ENCODE results near the gene NAP1L5.

NAP1L5 gene

GRCh38 chr4:88660446-88661294 is 37.0 kb downstream of the NAP1L5 start:
- in situ Hi-C loops (cut with HindIII; ENCODE audit: low sequenced_read_pairs), result no loop called here
- TF ChIP-seq CTCF (IDR thresholded peaks at IDR 0.05; ENCODE audit: low read depth, low read length), result no peak
- H3K4me3 ChIP-seq (ENCODE audit: low read depth, low read length), result no peak overlapping the region
- DNase-seq (ENCODE audit: low read depth, low spot score), result peak; percentile 59

GRCh38 chr4:88659890-88660208 is 37.8 kb downstream of the NAP1L5 start:
- no peak for TF ChIP-seq CTCF (IDR thresholded peaks at IDR 0.05; ENCODE audit: low read depth, low read length)
- in situ Hi-C loops (cut with HindIII; ENCODE audit: low sequenced_read_pairs), result no loop called here

GRCh38 chr4:88659055-88659889 is 38.4 kb downstream of the NAP1L5 start:
- in situ Hi-C loops (cut with HindIII; ENCODE audit: low sequenced_read_pairs), result no loop called here
- DNase-seq (ENCODE audit: low read depth, low spot score), result peak; percentile 64

More at GRCh38 chr4:88659890-88660208, 37.8 kb downstream of the NAP1L5 start:
- H3K4me3 ChIP-seq (ENCODE audit: low read depth, low read length), result no peak overlapping the region
- DNase-seq (ENCODE audit: low read depth, low spot score), result no peak

GRCh38 chr4:88655226-88655625 is 42.4 kb downstream of the NAP1L5 start:
- in situ Hi-C loops (cut with HindIII; ENCODE audit: low sequenced_read_pairs), result no loop called here
- TF ChIP-seq CTCF (IDR thresholded peaks at IDR 0.05; ENCODE audit: low read depth, low read length), result no peak
- H3K4me3 ChIP-seq (ENCODE audit: low read depth, low read length), result no peak overlapping the region
- no peak for DNase-seq (ENCODE audit: low read depth, low spot score)

More at GRCh38 chr4:88659055-88659889, 38.4 kb downstream of the NAP1L5 start:
- peak; percentile 68 for TF ChIP-seq CTCF (IDR thresholded peaks at IDR 0.05; ENCODE audit: low read depth, low read length)
- no peak overlapping the region for H3K4me3 ChIP-seq (ENCODE audit: low read depth, low read length)

GRCh38 chr4:88653371-88653946 is 44.2 kb downstream of the NAP1L5 start:
- in situ Hi-C loops (cut with HindIII; ENCODE audit: low sequenced_read_pairs), result no loop called here
- no peak for TF ChIP-seq CTCF (IDR thresholded peaks at IDR 0.05; ENCODE audit: low read depth, low read length)
- no peak overlapping the region for H3K4me3 ChIP-seq (ENCODE audit: low read depth, low read length)
- no peak for DNase-seq (ENCODE audit: low read depth, low spot score)

GRCh38 chr4:88649716-88650115 is 47.9 kb downstream of the NAP1L5 start:
- TF ChIP-seq CTCF (IDR thresholded peaks at IDR 0.05; ENCODE audit: low read depth, low read length), result no peak
- in situ Hi-C loops (cut with HindIII; ENCODE audit: low sequenced_read_pairs), result no loop called here

More at GRCh38 chr4:88649716-88650115, 47.9 kb downstream of the NAP1L5 start:
- H3K4me3 ChIP-seq (ENCODE audit: low read depth, low read length), result no peak overlapping the region
- no peak for DNase-seq (ENCODE audit: low read depth, low spot score)
